ENCODE measurements around the gene KLK11.
A peak's percentile ranks its signal among the peaks of the same experiment; 100 is the strongest.

The KLK11 gene

DNA sequence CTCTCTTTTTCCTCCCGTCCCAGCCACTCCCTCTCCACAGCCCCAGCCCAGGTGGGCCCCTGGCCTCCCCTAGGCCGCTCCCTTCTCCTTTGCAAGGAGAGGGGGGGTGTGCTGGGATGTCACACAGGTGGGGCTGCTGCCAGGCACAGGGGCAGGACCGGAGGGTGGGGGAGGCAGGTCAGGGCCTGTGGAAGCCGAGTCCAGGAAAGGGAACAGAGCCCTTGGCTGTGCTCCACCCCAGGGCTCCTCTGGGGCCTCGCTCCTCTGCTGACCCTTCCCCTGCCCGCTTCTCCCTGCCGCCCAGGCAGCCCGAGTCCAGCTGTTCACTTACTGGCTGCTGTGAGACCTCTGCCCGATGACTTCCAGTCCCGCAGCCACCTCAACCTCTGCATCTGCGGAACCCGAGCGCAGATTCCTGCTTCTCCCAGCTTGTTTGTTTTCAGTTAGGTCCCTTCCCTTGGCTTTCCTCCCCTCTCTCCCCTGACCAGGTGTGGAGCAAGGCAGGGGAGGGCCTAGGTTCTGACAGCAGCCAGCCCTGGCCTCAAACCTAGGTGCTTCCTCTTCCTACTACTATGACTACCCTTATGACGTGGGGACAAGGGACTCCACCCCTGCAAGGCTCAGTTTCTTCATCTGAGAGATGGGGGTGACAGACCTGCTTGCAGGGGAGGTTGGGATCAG lies 850 bp upstream of the KLK11 start:
- peak; percentile 20 for DNase-seq

- peak; percentile 35 for DNase-seq
Observed at GRCh38 chr19:51025809-51026553, 435 bp downstream of the KLK11 start.

- no peak for DNase-seq
Observed at GRCh38 chr19:51025401-51025800, 1.0 kb downstream of the KLK11 start.

DNA sequence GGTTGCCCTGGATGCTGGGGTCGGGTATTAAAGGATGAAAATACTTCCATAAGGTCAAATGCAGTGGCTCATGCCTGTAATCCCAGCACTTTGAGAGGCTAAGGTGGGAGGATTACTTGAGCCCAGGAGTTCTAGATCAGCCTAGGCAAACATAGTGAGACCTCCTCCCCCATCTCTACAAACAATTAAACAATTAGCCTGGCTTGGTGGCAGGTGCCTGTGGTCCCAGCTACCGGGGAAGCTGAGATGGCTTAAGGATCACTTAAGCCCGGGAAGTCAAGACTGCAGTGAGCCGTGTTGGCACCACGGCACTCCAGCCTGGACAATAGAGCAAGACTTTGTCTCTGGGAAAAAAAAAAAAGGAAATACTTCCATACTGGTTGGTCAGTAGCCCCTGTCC lies 1.5 kb downstream of the KLK11 start:
- peak; percentile 69 for DNase-seq

- DNase-seq = no peak
Observed at GRCh38 chr19:51023946-51024345, 2.5 kb downstream of the KLK11 start.

- DNase-seq = no peak
Observed at GRCh38 chr19:51022526-51022925, 3.9 kb downstream of the KLK11 start.

DNA sequence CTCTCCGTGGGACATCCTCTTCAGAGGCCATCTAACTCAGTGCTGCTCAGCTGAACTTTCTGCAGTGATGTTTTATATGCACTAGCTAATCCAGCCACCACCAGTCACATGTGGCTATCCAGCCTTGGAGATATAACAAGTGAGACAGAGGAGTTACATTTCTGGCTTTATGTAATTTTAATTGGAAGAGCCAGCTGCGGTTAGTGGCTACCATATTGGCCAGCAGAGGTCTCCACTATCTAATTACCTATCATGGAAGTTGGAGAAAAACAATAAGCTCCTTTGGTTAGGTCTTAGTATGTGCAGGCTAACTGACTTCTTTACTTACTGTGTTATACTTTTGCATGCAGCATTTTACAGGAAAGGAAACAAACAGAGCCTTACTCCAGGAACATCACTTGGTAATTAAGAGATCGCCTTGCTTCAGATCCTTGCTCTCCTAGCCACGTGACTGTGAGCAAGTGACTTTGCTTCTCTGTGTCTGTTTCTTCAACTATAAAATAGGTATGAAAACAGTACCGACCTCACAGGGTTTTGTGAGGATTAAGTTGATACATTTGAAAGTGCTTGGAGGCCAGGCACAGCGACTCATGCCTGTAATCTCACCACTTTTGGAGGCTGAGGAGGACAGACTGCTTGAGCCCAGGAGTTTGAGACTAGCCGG lies 5.3 kb downstream of the KLK11 start:
- DNase-seq = no peak

DNA sequence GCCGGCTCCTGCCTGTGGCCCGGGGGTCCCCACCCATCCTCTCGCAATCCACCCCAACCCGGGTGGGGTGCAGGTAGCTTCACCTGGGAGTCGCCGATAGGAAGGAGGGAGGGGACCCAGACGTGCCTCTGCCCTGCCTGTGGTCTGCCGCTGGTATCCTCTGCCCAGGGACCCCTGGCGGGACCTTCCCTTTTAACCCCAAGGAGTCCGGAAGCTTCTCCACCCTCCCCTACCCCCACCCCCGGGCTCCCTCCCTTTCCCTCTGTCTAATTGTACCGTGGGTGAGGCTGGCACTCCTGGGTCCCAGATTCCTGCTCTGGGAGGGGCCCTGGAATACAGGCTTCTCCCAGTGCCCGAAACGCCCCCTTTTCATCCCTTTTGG lies 6.9 kb downstream of the KLK11 start, which contains the start of gene KLK10:
KLK10 (minus strand) TSS at position 166 of the 382 bp plus-strand sequence. CDS start 579 bp downstream, outside the sequence.
- no peak for DNase-seq

DNA sequence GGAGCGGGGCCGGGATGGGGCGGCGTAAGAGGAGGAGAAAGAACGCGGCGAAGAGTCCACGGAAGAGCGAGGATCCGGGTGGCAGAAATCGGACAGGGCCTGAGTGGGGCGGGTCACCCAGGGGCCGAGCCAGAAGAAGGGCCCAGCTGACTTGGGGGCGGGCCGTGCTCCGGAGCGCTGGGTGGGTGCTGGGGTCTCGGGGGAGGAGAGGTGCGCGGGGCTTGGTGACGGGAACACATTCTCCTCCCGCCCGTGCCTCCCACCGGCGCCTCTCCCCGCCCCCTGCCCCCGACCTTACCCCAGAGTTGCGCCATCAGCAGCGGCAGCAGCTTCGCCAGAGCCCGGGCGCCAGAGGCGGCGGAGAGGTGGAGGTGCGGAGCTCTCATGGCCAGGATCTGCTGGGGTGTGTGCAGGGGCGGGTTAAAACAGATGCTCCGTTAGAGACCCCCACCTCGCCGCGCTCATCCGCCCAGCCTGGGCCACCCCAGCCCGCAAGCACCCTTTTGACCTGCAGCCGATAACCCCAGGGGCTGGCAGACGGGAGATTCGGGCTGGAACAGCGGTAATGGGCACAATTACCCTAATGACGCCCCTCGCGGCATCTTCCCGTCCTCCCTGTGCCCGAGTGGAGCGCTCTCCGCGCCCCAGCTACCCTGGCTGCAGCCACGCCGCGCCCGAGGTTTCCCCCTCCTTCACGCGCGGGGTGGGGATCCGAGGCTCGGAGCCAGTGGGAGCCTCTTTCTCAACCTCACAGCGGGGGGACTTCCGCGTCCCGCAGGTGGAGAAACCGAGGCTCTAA lies 7.5 kb downstream of the KLK11 start:
- DNase-seq = no peak

GRCh38 chr19:51016798-51017683 lies 9.4 kb downstream of the KLK11 start:
- peak; percentile 42 for DNase-seq

GRCh38 chr19:51015691-51016267 lies 10.6 kb downstream of the KLK11 start:
- no peak for DNase-seq

DNA sequence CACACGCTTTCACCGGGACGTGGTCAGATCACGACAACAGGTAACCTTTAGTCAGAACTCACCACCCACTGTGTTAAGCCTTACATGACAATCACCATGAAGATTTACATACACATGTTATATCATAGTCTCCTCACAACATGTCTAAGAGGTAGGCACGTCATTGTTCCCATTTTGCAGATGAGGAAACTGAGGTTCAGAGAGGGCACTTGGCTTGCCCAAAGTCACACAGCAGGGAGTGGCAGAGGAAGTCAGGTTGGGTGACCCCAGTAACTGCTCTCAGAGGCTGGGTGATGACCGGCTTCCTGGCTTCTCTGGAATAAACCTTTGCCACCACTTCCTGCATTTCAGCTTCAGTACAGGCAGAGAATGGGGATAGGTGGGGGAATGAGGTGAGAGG lies 12.2 kb downstream of the KLK11 start:
- DNase-seq = no peak

DNA sequence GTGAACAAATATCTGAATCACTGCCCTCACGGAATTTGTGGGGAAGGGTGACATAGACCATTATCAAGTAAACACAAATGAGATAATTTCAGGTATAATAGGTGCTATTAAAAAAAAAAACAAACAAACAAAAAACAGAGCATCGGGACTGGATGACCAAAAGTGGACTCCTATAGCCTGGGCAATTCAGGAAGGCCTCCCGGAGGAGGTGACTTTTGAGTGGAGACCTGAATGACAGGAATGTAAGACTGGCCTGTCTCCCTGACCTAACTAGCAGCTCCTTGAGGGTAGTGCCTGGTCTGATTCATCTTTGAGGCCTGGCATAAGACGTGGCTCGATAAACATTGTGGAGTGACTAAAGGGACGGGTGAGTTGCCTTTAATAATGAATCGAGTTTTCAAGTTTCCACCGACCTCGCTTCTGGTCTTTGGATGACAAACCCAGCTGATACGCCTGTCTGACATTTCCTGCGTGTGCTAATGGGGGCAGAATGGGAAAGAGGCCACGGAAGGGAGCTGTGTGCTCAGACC lies 13.7 kb downstream of the KLK11 start:
- no peak for DNase-seq

DNA sequence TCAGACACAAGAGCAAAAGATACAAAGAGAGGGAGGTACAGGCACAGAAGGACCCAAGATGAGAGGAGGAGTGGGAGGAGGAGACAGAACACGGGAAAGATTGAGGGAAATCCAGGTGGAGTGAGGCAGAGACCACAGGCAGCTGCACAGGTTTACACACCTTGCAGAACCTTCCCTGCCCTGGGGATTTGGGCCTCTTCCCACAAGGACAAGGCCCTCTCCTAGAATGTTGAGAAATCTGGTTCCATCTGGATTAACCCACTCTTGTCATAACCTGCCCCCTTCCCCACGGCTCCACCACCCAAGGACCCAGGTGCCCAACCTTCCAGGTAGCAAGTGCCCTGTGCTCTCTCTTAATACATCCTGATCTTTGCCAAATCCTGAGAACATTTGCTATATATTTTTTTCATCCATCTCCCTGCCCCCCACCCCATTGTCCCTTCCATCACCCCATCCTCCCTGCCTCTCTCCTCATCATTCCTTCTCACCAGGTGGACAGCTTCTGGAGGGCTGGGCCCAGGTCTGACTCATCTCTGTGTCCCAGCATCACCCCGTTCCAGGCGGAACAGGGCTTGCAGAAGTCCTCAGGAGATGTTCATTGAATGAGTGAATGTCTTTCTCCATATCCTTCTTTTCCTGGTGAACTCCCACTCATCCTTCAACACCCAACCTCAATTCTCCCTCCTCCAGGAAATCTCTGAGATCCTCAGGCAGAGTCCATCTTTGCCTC lies 16.2 kb downstream of the KLK11 start:
- DNase-seq = no peak

GRCh38 chr19:51009061-51009891 lies 17.1 kb downstream of the KLK11 start:
- no peak for DNase-seq

DNA sequence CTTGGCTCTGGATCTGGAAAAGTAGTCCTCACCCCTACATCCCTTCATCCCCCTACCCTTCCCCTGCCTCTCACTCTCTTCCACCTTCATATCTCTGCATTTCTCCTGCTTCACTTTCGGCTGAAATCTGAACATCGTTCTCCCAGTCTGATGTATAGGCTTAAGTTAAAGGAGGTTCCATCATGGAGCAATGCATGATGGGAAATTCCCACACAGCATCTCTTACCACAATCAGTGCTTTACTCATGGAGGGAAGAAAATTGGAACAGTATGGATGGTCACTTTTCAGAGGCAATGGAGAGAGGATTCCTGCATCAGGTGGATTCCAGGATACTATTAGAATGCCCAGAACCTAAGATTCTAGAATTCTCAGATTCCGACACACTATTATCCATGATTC lies 18.9 kb downstream of the KLK11 start:
- DNase-seq = no peak

GRCh38 chr19:51006406-51006805 lies 20.0 kb downstream of the KLK11 start:
- DNase-seq = no peak

GRCh38 chr19:51005248-51005647 lies 21.2 kb downstream of the KLK11 start:
- DNase-seq = no peak

GRCh38 chr19:51003316-51003715 lies 23.1 kb downstream of the KLK11 start:
- DNase-seq = no peak

Data from DMS79 (cell line).